Measurements from ENCODE around the gene KIT.
A peak's percentile ranks its signal among the peaks of the same experiment; 100 is the strongest.

Gene KIT

GRCh38 chr4:54687887-54688841 lies 30.4 kb downstream of the KIT start:
- H3K4me3 ChIP-seq (ENCODE audit: control insufficient read depth, low read depth, low read length) = no peak overlapping the region
- DNase-seq (ENCODE audit: low read depth) = peak; percentile 82
- no peak for TF ChIP-seq CTCF (conservative IDR thresholded peaks at IDR 0.05; ENCODE audit: control insufficient read depth, insufficient read depth, low read depth, low read length)

- DNase-seq (ENCODE audit: low read depth) = peak; percentile 7
- TF ChIP-seq CTCF (conservative IDR thresholded peaks at IDR 0.05; ENCODE audit: control insufficient read depth, insufficient read depth, low read depth, low read length) = no peak
- H3K4me3 ChIP-seq (ENCODE audit: control insufficient read depth, low read depth, low read length) = no peak overlapping the region
Measured at GRCh38 chr4:54695337-54695736, 37.6 kb downstream of the KIT start.

GRCh38 chr4:54695788-54696187 lies 38.0 kb downstream of the KIT start:
- no peak for TF ChIP-seq CTCF (conservative IDR thresholded peaks at IDR 0.05; ENCODE audit: control insufficient read depth, insufficient read depth, low read depth, low read length)
- no peak for DNase-seq (ENCODE audit: low read depth)
- no peak overlapping the region for H3K4me3 ChIP-seq (ENCODE audit: control insufficient read depth, low read depth, low read length)

- no peak for DNase-seq (ENCODE audit: low read depth)
- H3K4me3 ChIP-seq (ENCODE audit: control insufficient read depth, low read depth, low read length) = no peak overlapping the region
- no peak for TF ChIP-seq CTCF (conservative IDR thresholded peaks at IDR 0.05; ENCODE audit: control insufficient read depth, insufficient read depth, low read depth, low read length)
Measured at GRCh38 chr4:54696649-54697048, 38.9 kb downstream of the KIT start.

GRCh38 chr4:54700986-54701385 lies 43.2 kb downstream of the KIT start:
- no peak for TF ChIP-seq CTCF (conservative IDR thresholded peaks at IDR 0.05; ENCODE audit: control insufficient read depth, insufficient read depth, low read depth, low read length)

GRCh38 chr4:54703182-54703581 lies 45.4 kb downstream of the KIT start:
- DNase-seq (ENCODE audit: low read depth) = no peak
- H3K4me3 ChIP-seq (ENCODE audit: control insufficient read depth, low read depth, low read length) = no peak overlapping the region
- no peak for TF ChIP-seq CTCF (conservative IDR thresholded peaks at IDR 0.05; ENCODE audit: control insufficient read depth, insufficient read depth, low read depth, low read length)

More at GRCh38 chr4:54700986-54701385, 43.2 kb downstream of the KIT start:
- no peak overlapping the region for H3K4me3 ChIP-seq (ENCODE audit: control insufficient read depth, low read depth, low read length)
- no peak for DNase-seq (ENCODE audit: low read depth)
